HepG2 (cell line): Measurements from ENCODE around the gene B3GALNT1.
"Not testable (repeated sequence)": the region's sequence is repeated elsewhere in the genome, so short reads cannot be mapped to it uniquely, and the experiment has no call there.

ENCODE experiments used
- ATF1 ChIP-seq: IDR thresholded peaks from 2 replicates; pipeline ENCODE4 v1.6.1; 2016; ENCODE audit warnings: mild to moderate bottlenecking, control low read depth
- CBX2 ChIP-seq, 2 experiments: fragments of 200-600 bp in 1 of 2; sonication (generic); formaldehyde crosslinking in 1 of 2; IDR thresholded peaks; 2 replicates each; pipeline versions ENCODE4 v1.7.0 to v1.8.1; 2018 to 2022; ENCODE audit warnings: low read depth in 2 of 2, low read length in 1 of 2, mild to moderate bottlenecking in 1 of 2, missing genetic modification reagents in 1 of 2
- CTCF ChIP-seq: sonication (generic); formaldehyde crosslinking; IDR thresholded peaks from 2 replicates; pipeline ENCODE4 v1.5.0; 2020; ENCODE audit warnings: mild to moderate bottlenecking, missing genetic modification reagents, moderate library complexity
- MAZ ChIP-seq, 2 experiments: sonication (generic) in 1 of 2; formaldehyde crosslinking in 1 of 2; IDR thresholded peaks; 2 replicates each; pipeline versions ENCODE4 v1.5.0 to v1.6.1; 2012 to 2020; ENCODE audit warnings: low read depth in 2 of 2, mild to moderate bottlenecking in 2 of 2, borderline replicate concordance in 1 of 2, improper control_type of control experiment in 1 of 2, low read length in 1 of 2, missing genetic modification reagents in 1 of 2, moderate library complexity in 1 of 2
- NFYB ChIP-seq: sonication (generic); formaldehyde crosslinking; IDR thresholded peaks from 2 replicates; pipeline ENCODE4 v1.4.0; 2020; ENCODE audit warnings: missing genetic modification reagents
- POLR2A ChIP-seq, 2 experiments: IDR thresholded peaks; 2 replicates each; pipeline ENCODE4 v1.6.1; 2011; ENCODE audit warnings: low read depth in 2 of 2, low read length in 2 of 2, mild to moderate bottlenecking in 1 of 2, moderate library complexity in 1 of 2; ENCODE audit not compliant: insufficient read depth in 1 of 2
- SETDB1 ChIP-seq: sonication (generic); formaldehyde crosslinking; IDR thresholded peaks from 2 replicates; pipeline ENCODE4 v1.5.1; 2020; ENCODE audit warnings: missing genetic modification reagents, mild to moderate bottlenecking, borderline replicate concordance
- TAF1 ChIP-seq: sonication (generic); formaldehyde crosslinking; IDR thresholded peaks from 2 replicates; pipeline ENCODE4 v1.4.0; 2020; ENCODE audit warnings: missing genetic modification reagents
- ZBTB21 ChIP-seq: sonication (generic); formaldehyde crosslinking; IDR thresholded peaks from 2 replicates; pipeline ENCODE4 v1.4.0; 2020; ENCODE audit warnings: missing genetic modification reagents
- ZNF124 ChIP-seq: sonication (generic); formaldehyde crosslinking; IDR thresholded peaks from 2 replicates; pipeline ENCODE4 v1.4.0; 2020; ENCODE audit warnings: missing genetic modification reagents
- ZNF556 ChIP-seq: sonication (generic); formaldehyde crosslinking; IDR thresholded peaks from 2 replicates; pipeline ENCODE4 v1.4.0; 2020; ENCODE audit warnings: mild to moderate bottlenecking, missing genetic modification reagents, borderline replicate concordance
- ZSCAN20 ChIP-seq: sonication (generic); formaldehyde crosslinking; IDR thresholded peaks from 2 replicates; pipeline ENCODE4 v1.4.0; 2020; ENCODE audit warnings: missing genetic modification reagents, mild to moderate bottlenecking, borderline replicate concordance
- TF ChIP-seq, protein P1 (sequence below): sonication (generic); formaldehyde crosslinking; IDR thresholded peaks from 2 replicates; pipeline ENCODE4 v1.4.0; 2020; ENCODE audit warnings: missing genetic modification reagents

- not testable (repeated sequence) for TF ChIP-seq ZNF124 (CRISPR knock-in tag); POLR2A (IDR thresholded peaks at IDR 0.05; ENCODE audit: insufficient read depth in 1 of 2, low read depth in 2 of 2, low read length in 2 of 2); TAF1 (CRISPR knock-in tag); CBX2 (IDR thresholded peaks at IDR 0.05; ENCODE audit: low read depth, low read length); CBX2 (CRISPR knock-in tag; IDR thresholded peaks at IDR 0.05; ENCODE audit: low read depth); CTCF (CRISPR knock-in tag); ZNF556 (CRISPR knock-in tag); ATF1 (CRISPR knock-in tag); ZSCAN20 (CRISPR knock-in tag); NFYB (CRISPR knock-in tag); MAZ (IDR thresholded peaks at IDR 0.05; ENCODE audit: borderline replicate concordance, low read depth, low read length); MAZ (CRISPR knock-in tag; IDR thresholded peaks at IDR 0.05; ENCODE audit: low read depth); SETDB1 (CRISPR knock-in tag); ZBTB21 (CRISPR knock-in tag)
- TF ChIP-seq, protein P1, sequence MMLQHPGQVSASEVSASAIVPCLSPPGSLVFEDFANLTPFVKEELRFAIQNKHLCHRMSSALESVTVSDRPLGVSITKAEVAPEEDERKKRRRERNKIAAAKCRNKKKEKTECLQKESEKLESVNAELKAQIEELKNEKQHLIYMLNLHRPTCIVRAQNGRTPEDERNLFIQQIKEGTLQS (CRISPR knock-in tag): not testable (repeated sequence)
Observed at GRCh38 chr3:161034913-161035550, 70.1 kb downstream of the B3GALNT1 start.
